Stomach (tissue), 4 donors: ENCODE measurements around the gene XCR1.

Experiments
- EP300 ChIP-seq: sonication (generic); formaldehyde crosslinking; IDR thresholded peaks from one replicate; pipeline ENCODE4 v1.6.1; 2017; ENCODE audit warnings: antibody characterized with exemption
- POLR2A ChIP-seq, 4 donors: fragments of 450-650 bp; IDR thresholded peaks; one replicate each; pipeline ENCODE4 v1.6.1; 2016; ENCODE audit warnings: antibody characterized with exemption in 4 of 4, control low read depth in 2 of 4, mild to moderate bottlenecking in 1 of 4, moderate library complexity in 1 of 4
- TF ChIP-seq, protein P1 (sequence below), 7 experiments: fragments of 450-650 bp in 4 of 7; fragments of 200-600 bp in 3 of 7; sonication (generic) in 3 of 7; IDR thresholded peaks; one replicate each; pipeline ENCODE4 v1.5.1; 2016 to 2019; ENCODE audit warnings: antibody characterized with exemption in 7 of 7, control low read depth in 2 of 7, mild to moderate bottlenecking in 1 of 7

DNA sequence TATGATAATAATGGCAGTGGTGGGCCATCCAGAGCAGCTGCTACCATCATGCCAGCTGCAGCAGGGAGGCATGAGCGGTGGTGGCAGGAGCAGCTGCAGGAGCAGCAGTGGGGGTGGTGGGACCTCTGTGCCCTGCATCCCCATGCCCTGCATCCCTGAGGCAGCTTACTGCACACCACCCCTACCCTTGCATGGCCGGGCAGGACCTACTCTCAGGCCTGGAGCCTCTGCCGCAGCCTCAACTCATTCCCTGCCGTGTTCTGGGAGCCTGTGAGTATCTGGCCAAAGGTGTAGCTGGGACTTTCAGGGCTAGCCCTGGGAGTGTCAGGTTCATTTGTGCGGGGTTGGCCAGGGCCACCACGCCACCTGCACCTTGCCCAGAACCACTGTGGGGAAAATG lies 3.3 kb upstream of the XCR1 start:
- TF ChIP-seq, protein P1, sequence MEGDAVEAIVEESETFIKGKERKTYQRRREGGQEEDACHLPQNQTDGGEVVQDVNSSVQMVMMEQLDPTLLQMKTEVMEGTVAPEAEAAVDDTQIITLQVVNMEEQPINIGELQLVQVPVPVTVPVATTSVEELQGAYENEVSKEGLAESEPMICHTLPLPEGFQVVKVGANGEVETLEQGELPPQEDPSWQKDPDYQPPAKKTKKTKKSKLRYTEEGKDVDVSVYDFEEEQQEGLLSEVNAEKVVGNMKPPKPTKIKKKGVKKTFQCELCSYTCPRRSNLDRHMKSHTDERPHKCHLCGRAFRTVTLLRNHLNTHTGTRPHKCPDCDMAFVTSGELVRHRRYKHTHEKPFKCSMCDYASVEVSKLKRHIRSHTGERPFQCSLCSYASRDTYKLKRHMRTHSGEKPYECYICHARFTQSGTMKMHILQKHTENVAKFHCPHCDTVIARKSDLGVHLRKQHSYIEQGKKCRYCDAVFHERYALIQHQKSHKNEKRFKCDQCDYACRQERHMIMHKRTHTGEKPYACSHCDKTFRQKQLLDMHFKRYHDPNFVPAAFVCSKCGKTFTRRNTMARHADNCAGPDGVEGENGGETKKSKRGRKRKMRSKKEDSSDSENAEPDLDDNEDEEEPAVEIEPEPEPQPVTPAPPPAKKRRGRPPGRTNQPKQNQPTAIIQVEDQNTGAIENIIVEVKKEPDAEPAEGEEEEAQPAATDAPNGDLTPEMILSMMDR (IDR thresholded peaks at IDR 0.05) = no peak
- TF ChIP-seq POLR2A (IDR thresholded peaks at IDR 0.05) = no peak
- no peak for TF ChIP-seq EP300
